ENCODE data around the gene HSPA12B.

HSPA12B gene

DNA sequence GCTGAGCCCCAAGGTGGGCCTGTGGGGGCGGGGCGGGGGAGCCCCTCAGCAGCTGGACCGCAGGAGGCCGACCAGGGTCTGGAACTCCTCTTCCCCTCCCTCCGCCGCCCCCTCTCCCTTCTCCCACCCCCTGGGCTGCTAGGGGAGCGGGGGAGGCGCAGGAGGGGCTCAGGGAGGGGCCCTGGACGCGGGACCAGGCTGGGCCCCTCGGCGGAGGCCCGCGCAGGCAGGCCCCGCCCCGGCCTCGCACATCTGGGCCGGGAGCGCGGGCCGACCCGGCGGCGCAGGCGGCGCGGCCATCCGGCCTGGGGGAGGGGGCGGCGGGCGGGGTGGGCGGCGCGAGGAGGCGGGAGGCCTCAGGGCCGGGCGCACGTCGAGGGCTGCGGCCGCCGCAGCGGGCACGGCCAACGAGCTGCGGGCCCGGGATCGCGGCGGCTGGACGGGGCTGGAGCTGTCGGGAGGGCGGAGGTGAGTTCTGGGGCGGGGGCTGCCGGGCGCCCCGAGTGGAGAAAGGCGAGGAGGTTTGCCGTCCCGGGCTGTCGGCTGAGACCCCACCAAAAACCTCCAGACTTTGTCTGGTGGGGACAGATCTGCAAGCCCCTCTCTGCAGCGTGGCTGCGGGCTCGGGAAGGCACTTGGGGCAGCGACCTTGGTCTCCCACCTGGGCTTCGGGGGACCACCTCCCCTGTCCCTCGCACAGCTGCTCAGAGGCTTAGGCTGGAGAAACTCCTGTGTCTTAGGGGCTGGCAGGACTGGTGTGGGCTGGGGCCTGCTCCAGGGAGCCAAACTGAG lies at the start of gene HSPA12B:
TSS of gene HSPA12B (plus strand) at position 359 of the 792 bp plus-strand sequence. CDS start 5,990 bp downstream, outside the sequence.
- peaks cover 30% of the 10 kb centered on the region for H3K27me3 Mint-ChIP-seq

DNA sequence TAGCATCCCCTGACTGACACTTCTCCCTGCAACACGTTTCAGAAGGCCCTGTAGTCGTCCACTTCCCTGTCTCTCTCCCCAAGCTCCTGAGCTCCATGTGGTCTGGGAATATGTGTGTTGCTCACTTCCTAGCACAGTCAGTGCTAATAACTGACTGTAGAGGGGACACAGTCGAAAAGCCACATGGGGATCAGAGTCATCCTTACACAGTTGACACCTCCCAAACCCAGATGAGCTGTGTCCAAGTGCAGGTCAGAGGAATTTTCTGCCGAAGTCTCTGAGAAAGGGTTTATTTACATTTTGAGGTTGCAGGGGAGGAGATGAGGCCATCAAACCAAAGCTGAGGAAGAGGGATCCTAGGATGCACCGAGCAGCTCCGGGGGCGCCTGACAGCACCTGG lies 47.1 kb upstream of the HSPA12B start:
- H3K27ac Mint-ChIP-seq, result no peak overlapping the region
- H3K36me3 Mint-ChIP-seq, result no peaks in the 10 kb centered on the region
- H3K4me3 Mint-ChIP-seq, result no peak overlapping the region
- peaks cover 16% of the 10 kb centered on the region for H3K27me3 Mint-ChIP-seq
- no peaks in the 10 kb centered on the region for H3K9me3 Mint-ChIP-seq
- no peaks in the 10 kb centered on the region for H3K4me1 Mint-ChIP-seq

More for the DNA sequence above, at the start of gene HSPA12B:
- Mint-ChIP-seq H3K9me3 (no peaks in the 10 kb centered on the region), H3K4me3 (no peak within 1 kb of the TSS), H3K36me3 (no peaks in the 10 kb centered on the region), H3K27ac (no peak within 1 kb of the TSS), H3K4me1 (no peaks in the 10 kb centered on the region)

DNA sequence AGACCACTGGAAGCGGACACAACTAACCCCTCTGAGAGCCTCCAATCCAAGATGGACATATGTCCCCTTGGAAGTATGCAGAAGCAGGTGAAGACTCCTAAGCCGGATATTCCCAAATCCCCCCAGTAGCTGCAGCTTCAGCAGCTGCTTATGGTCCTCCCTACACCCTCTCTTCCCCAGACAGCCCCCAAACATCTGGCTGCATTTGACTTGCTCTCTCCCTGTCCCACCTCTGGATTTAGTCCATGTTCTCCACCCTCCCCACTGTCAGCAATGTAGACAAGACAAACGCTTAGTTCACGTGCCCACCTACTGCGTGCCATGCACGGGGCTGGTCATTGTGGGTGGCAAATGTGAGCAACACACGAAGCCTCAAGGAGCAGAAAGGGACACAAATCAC lies 46.1 kb upstream of the HSPA12B start:
- peaks cover 10% of the 10 kb centered on the region for H3K27me3 Mint-ChIP-seq
- H3K27ac Mint-ChIP-seq, result no peak overlapping the region
- no peaks in the 10 kb centered on the region for H3K4me1 Mint-ChIP-seq
- H3K36me3 Mint-ChIP-seq, result no peaks in the 10 kb centered on the region
- no peaks in the 10 kb centered on the region for H3K9me3 Mint-ChIP-seq
- no peak overlapping the region for H3K4me3 Mint-ChIP-seq

- no peaks in the 10 kb centered on the region for H3K4me1 Mint-ChIP-seq
- peaks cover 10% of the 10 kb centered on the region for H3K27me3 Mint-ChIP-seq
- no peaks in the 10 kb centered on the region for H3K9me3 Mint-ChIP-seq
- H3K27ac Mint-ChIP-seq, result no peak overlapping the region
- no peak overlapping the region for H3K4me3 Mint-ChIP-seq
- H3K36me3 Mint-ChIP-seq, result no peaks in the 10 kb centered on the region
Measured at GRCh38 chr20:3686867-3687321, 45.6 kb upstream of the HSPA12B start.

DNA sequence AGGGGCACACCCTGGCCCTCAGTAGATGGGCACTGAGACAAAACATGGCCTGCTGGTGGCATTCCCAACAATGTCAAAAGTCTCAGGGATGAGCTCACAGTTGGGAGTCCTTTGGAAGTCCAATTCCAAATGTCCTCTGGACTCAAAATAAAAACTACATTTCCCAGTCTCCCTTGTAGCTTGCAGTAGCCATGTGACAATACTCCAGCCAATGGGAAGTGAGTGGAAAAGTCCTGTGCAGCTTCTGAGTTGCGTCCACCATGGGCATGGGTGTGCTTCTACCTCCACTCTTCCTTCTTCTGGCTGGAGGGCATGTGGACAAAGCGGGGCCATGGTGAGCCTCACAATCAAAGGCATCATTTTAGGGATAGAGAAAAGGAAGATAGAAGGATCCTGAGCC lies 44.8 kb upstream of the HSPA12B start:
- peaks cover 9% of the 10 kb centered on the region for H3K27me3 Mint-ChIP-seq
- no peaks in the 10 kb centered on the region for H3K9me3 Mint-ChIP-seq
- H3K4me1 Mint-ChIP-seq, result no peaks in the 10 kb centered on the region
- H3K36me3 Mint-ChIP-seq, result no peaks in the 10 kb centered on the region
- no peak overlapping the region for H3K27ac Mint-ChIP-seq
- no peak overlapping the region for H3K4me3 Mint-ChIP-seq

DNA sequence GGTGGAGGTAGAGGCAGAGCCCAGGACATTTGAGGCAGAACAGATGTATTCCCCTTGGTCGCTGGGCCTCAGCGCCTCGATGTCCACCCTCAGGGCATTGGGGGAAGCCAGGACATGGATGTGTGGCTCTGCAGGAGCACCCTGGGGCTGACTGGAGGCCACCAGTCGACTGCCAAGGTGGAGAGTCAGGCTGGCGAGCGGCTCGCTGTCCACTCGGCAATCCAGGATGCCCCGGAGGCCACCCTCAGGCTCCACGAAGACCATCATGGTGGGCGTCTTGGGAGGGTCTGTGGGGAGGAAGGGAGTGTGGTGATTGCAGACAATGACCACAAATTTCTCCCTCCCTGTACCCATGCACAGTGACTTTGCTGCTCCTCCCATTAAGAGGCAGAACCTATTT lies 42.5 kb upstream of the HSPA12B start:
- H3K27ac Mint-ChIP-seq, result no peak overlapping the region
- H3K27me3 Mint-ChIP-seq, result peaks cover 5% of the 10 kb centered on the region
- no peaks in the 10 kb centered on the region for H3K9me3 Mint-ChIP-seq
- no peaks in the 10 kb centered on the region for H3K36me3 Mint-ChIP-seq
- no peaks in the 10 kb centered on the region for H3K4me1 Mint-ChIP-seq
- H3K4me3 Mint-ChIP-seq, result no peak overlapping the region

GRCh38 chr20:3690413-3690812 lies 42.1 kb upstream of the HSPA12B start:
- Mint-ChIP-seq H3K27me3 (peaks cover 3% of the 10 kb centered on the region), H3K36me3 (no peaks in the 10 kb centered on the region), H3K9me3 (no peaks in the 10 kb centered on the region), H3K4me3 (no peak overlapping the region), H3K27ac (no peak overlapping the region), H3K4me1 (no peaks in the 10 kb centered on the region)

DNA sequence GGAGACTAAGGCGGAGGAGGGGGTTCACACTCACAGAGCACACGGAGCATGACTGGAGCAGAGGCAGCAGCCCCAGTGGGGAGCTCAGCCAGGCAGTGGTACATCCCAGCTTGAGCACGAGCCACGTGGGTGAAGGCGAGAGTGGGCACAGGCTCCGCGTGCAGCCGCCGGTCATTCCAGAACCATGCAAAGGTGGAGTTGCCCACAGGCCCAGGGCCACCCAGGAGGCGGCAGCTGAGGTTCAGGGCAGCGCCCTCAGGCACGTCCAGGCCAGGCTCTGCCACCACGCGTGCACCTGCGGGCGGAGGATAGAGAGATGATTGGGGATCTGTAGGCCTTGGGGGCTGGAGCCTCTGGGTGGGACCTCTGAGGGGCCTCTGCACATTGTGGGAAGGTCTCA lies 41.2 kb upstream of the HSPA12B start:
- peaks cover 2% of the 10 kb centered on the region for H3K27me3 Mint-ChIP-seq
- no peak overlapping the region for H3K27ac Mint-ChIP-seq
- no peaks in the 10 kb centered on the region for H3K4me1 Mint-ChIP-seq
- no peak overlapping the region for H3K4me3 Mint-ChIP-seq
- H3K9me3 Mint-ChIP-seq, result no peaks in the 10 kb centered on the region
- H3K36me3 Mint-ChIP-seq, result no peaks in the 10 kb centered on the region

DNA sequence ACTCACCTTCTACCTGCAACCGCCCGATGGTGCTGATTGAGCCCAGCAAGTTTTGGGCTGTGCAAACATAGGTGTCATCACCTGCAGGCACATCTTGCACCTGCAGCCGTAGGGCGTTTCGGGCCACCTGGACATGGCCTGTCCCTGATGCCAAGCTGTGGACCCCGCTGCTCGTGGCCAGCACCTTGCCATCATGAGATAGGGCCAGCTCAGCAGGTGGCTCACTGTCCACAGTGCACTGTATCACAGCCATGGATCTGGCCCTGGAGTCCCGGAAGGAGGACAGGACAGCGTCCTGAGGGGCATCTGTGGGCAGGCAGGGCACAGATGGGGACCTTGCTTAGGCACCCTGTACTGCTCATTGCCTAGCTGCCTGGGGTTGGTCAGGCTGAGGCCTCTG lies 40.6 kb upstream of the HSPA12B start:
- Mint-ChIP-seq H3K27me3 (no peaks in the 10 kb centered on the region), H3K9me3 (no peaks in the 10 kb centered on the region), H3K27ac (no peak overlapping the region), H3K36me3 (no peaks in the 10 kb centered on the region), H3K4me1 (no peaks in the 10 kb centered on the region), H3K4me3 (no peak overlapping the region)

- H3K27me3 Mint-ChIP-seq, result no peaks in the 10 kb centered on the region
- no peak overlapping the region for H3K4me3 Mint-ChIP-seq
- no peaks in the 10 kb centered on the region for H3K9me3 Mint-ChIP-seq
- H3K27ac Mint-ChIP-seq, result no peak overlapping the region
- no peaks in the 10 kb centered on the region for H3K36me3 Mint-ChIP-seq
- no peaks in the 10 kb centered on the region for H3K4me1 Mint-ChIP-seq
Measured at GRCh38 chr20:3692706-3693294, 39.7 kb upstream of the HSPA12B start.

DNA sequence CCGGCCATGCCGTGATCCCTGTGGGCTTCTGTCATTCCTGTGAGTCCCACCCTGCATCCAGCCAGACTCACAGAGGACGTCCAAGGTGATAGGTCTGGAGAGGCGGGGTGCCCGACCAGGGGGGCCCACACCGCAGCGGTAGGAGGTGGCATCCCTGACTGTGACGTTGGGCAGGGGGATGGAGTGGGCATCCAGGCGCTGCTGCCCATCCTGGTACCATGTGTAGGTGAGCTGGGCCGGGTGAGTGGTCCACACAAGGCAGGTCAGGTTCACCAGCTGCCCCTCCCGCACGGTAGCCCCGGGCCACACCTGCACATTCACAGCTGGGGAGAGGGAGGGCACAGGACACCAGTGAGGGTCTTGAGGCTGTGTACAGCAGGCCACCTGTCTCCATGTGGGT lies 39.1 kb upstream of the HSPA12B start:
- H3K27me3 Mint-ChIP-seq, result no peaks in the 10 kb centered on the region
- no peaks in the 10 kb centered on the region for H3K36me3 Mint-ChIP-seq

GRCh38 chr20:3694864-3695263 lies 37.6 kb upstream of the HSPA12B start:
- H3K4me1 Mint-ChIP-seq, result no peaks in the 10 kb centered on the region
- no peaks in the 10 kb centered on the region for H3K27me3 Mint-ChIP-seq
- no peaks in the 10 kb centered on the region for H3K36me3 Mint-ChIP-seq

More for the DNA sequence above, 39.1 kb upstream of the HSPA12B start:
- H3K4me3 Mint-ChIP-seq, result no peak overlapping the region
- no peak overlapping the region for H3K27ac Mint-ChIP-seq
- H3K4me1 Mint-ChIP-seq, result no peaks in the 10 kb centered on the region
- no peaks in the 10 kb centered on the region for H3K9me3 Mint-ChIP-seq

DNA sequence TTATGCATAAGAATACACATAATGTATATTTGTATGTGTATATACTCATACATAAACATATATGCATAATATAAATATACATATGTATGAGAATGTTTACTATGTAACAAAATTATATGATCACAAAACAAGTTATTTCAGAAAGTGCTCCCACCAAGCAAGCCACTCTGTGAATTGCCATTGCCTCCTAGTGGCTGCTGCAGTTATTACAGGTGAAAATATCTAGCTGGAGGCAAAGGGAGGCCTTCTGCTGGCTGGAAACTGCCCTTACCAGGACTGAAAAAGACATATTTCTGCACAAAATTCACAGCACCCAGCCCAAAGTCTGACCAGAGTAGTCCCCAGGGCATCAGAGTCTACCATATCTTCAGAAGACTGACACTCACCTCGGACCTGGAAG lies 36.3 kb upstream of the HSPA12B start:
- no peaks in the 10 kb centered on the region for H3K27me3 Mint-ChIP-seq
- no peak overlapping the region for H3K4me3 Mint-ChIP-seq
- H3K9me3 Mint-ChIP-seq, result no peaks in the 10 kb centered on the region

More at GRCh38 chr20:3694864-3695263, 37.6 kb upstream of the HSPA12B start:
- no peak overlapping the region for H3K27ac Mint-ChIP-seq
- no peaks in the 10 kb centered on the region for H3K9me3 Mint-ChIP-seq
- no peak overlapping the region for H3K4me3 Mint-ChIP-seq

GRCh38 chr20:3696745-3697587 lies 35.5 kb upstream of the HSPA12B start:
- Mint-ChIP-seq H3K27me3 (no peaks in the 10 kb centered on the region), H3K36me3 (no peaks in the 10 kb centered on the region), H3K4me3 (no peak overlapping the region), H3K4me1 (no peaks in the 10 kb centered on the region), H3K9me3 (no peaks in the 10 kb centered on the region), H3K27ac (no peak overlapping the region)

More for the DNA sequence above, 36.3 kb upstream of the HSPA12B start:
- no peak overlapping the region for H3K27ac Mint-ChIP-seq
- no peaks in the 10 kb centered on the region for H3K4me1 Mint-ChIP-seq
- no peaks in the 10 kb centered on the region for H3K36me3 Mint-ChIP-seq

- Mint-ChIP-seq H3K4me3 (no peak overlapping the region), H3K27me3 (no peaks in the 10 kb centered on the region), H3K4me1 (no peaks in the 10 kb centered on the region), H3K27ac (no peak overlapping the region), H3K9me3 (no peaks in the 10 kb centered on the region), H3K36me3 (no peaks in the 10 kb centered on the region)
Measured at GRCh38 chr20:3697588-3698305, 34.7 kb upstream of the HSPA12B start.

All from activated naive CD4-positive, alpha-beta T cell treated with anti-CD3 and anti-CD28 coated beads, Interleukin-2, amount 50 U/mL, for 24 hours (primary cell).